OCI-LY3 (cell line): ENCODE data around the gene CDC45.

Source experiments
- H2AFZ ChIP-seq: fragments of 200-600, 300-600 bp; shearing (Covaris generic); 2 replicates; pipeline ENCODE4 v1.6.0; 2014; ENCODE audit warnings: antibody characterized with exemption, low read depth, low read length
- H3K27ac ChIP-seq: fragments of 200-600, 300-600 bp; sonication (generic); 2 replicates; pipeline ENCODE4 v1.5.1; 2014; ENCODE audit warnings: mild to moderate bottlenecking, low read length, moderate library complexity, mixed read lengths
- H3K27me3 ChIP-seq: fragments of 200-600, 300-600 bp; sonication (generic); 2 replicates; pipeline ENCODE4 v1.6.1; 2014; ENCODE audit warnings: low read depth, low read length, mixed read lengths
- H3K36me3 ChIP-seq: fragments of 200-600, 300-600 bp; sonication (generic); replicated peaks from 2 replicates; pipeline ENCODE3; 2014; ENCODE audit warnings: low read depth, low read length, mixed read lengths
- H3K4me1 ChIP-seq: fragments of 300-600, 200-600 bp; sonication (generic); 2 replicates; pipeline ENCODE4 v1.6.1; 2014; ENCODE audit warnings: low read length, mixed read lengths
- H3K4me2 ChIP-seq: fragments of 200-600, 300-600 bp; sonication (generic); 2 replicates; pipeline ENCODE4 v1.6.1; 2014; ENCODE audit warnings: low read length, mixed read lengths
- H3K4me3 ChIP-seq: fragments of 300-600, 200-600 bp; sonication (generic); 2 replicates; pipeline ENCODE4 v1.5.1; 2014; ENCODE audit warnings: antibody characterized with exemption, mild to moderate bottlenecking, low read length, moderate library complexity
- H3K79me2 ChIP-seq: fragments of 300-600, 200-600 bp; shearing (Covaris generic); 2 replicates; pipeline ENCODE4 v1.6.1; 2014; ENCODE audit warnings: mild to moderate bottlenecking, low read length, mixed read lengths
- H3K9ac ChIP-seq: fragments of 300-600, 200-600 bp; shearing (Covaris generic); 2 replicates; pipeline ENCODE4 v1.6.0; 2014; ENCODE audit warnings: mild to moderate bottlenecking, low read length, moderate library complexity
- H3K9me3 ChIP-seq: fragments of 200-600, 300-600 bp; shearing (Covaris generic); 2 replicates; pipeline ENCODE4 v1.6.1; 2014; ENCODE audit warnings: low read length, mixed read lengths; ENCODE audit not compliant: insufficient read depth
- H4K20me1 ChIP-seq: fragments of 200-600, 300-600 bp; sonication (generic); 2 replicates; pipeline ENCODE4 v1.6.1; 2016; ENCODE audit warnings: low read length, mixed read lengths; ENCODE audit not compliant: insufficient read depth
- CTCF ChIP-seq: fragments of 200-600, 300-600 bp; sonication (generic); IDR thresholded peaks from 2 replicates; pipeline ENCODE4 v1.5.1; 2014; ENCODE audit warnings: antibody characterized with exemption, low read length, low read depth
- EZH2phosphoT487 ChIP-seq: fragments of 200-600 bp; shearing (Covaris generic); IDR thresholded peaks from 2 replicates; pipeline ENCODE4 v1.6.1; 2018; ENCODE audit warnings: antibody characterized with exemption, mixed run types, low read depth

Gene CDC45

GRCh38 chr22:19503869-19504268 lies 24.1 kb downstream of the CDC45 start:
- no peaks in the 10 kb centered on the region for H3K9me3 ChIP-seq
- no peaks in the 10 kb centered on the region for H3K27me3 ChIP-seq
- no peaks in the 10 kb centered on the region for H4K20me1 ChIP-seq
- TF ChIP-seq CTCF (no peak), EZH2phosphoT487 (no peak)
- no peaks in the 10 kb centered on the region for H3K79me2 ChIP-seq
- no peak overlapping the region for H3K27ac ChIP-seq
- no peak overlapping the region for H3K4me3 ChIP-seq
- peaks cover 23% of the 10 kb centered on the region for H3K36me3 ChIP-seq
- H3K4me2 ChIP-seq = no peak overlapping the region
- no peak overlapping the region for H3K9ac ChIP-seq
- H3K4me1 ChIP-seq = no peaks in the 10 kb centered on the region
- H2AFZ ChIP-seq = no peak overlapping the region

- H3K4me2 ChIP-seq = no peak overlapping the region
- H3K4me3 ChIP-seq = no peak overlapping the region
- no peaks in the 10 kb centered on the region for H3K27me3 ChIP-seq
- no peak overlapping the region for H2AFZ ChIP-seq
- H3K9me3 ChIP-seq = no peaks in the 10 kb centered on the region
- no peaks in the 10 kb centered on the region for H3K4me1 ChIP-seq
- peaks cover 16% of the 10 kb centered on the region for H3K36me3 ChIP-seq
- no peaks in the 10 kb centered on the region for H3K79me2 ChIP-seq
- no peak overlapping the region for H3K27ac ChIP-seq
- no peak overlapping the region for H3K9ac ChIP-seq
- H4K20me1 ChIP-seq = no peaks in the 10 kb centered on the region
- no peak for TF ChIP-seq EZH2phosphoT487
- no peak for TF ChIP-seq CTCF
Measured at GRCh38 chr22:19504900-19505734, 25.4 kb downstream of the CDC45 start.

GRCh38 chr22:19505735-19506126 lies 26.0 kb downstream of the CDC45 start:
- H4K20me1 ChIP-seq = no peaks in the 10 kb centered on the region
- peaks cover 20% of the 10 kb centered on the region for H3K36me3 ChIP-seq
- H3K4me1 ChIP-seq = no peaks in the 10 kb centered on the region
- H3K4me2 ChIP-seq = no peak overlapping the region
- H3K27ac ChIP-seq = no peak overlapping the region
- no peak overlapping the region for H3K9ac ChIP-seq
- no peak overlapping the region for H3K4me3 ChIP-seq
- TF ChIP-seq EZH2phosphoT487 (no peak), CTCF (no peak)
- no peaks in the 10 kb centered on the region for H3K9me3 ChIP-seq
- H3K27me3 ChIP-seq = no peaks in the 10 kb centered on the region
- no peaks in the 10 kb centered on the region for H3K79me2 ChIP-seq
- no peak overlapping the region for H2AFZ ChIP-seq

GRCh38 chr22:19506212-19506611 lies 26.5 kb downstream of the CDC45 start:
- no peaks in the 10 kb centered on the region for H3K79me2 ChIP-seq
- TF ChIP-seq EZH2phosphoT487 = no peak
- no peak for TF ChIP-seq CTCF
- H4K20me1 ChIP-seq = no peaks in the 10 kb centered on the region
- H3K9ac ChIP-seq = no peak overlapping the region
- no peaks in the 10 kb centered on the region for H3K4me1 ChIP-seq
- H3K27ac ChIP-seq = no peak overlapping the region
- H2AFZ ChIP-seq = no peak overlapping the region
- H3K27me3 ChIP-seq = no peaks in the 10 kb centered on the region
- peaks cover 20% of the 10 kb centered on the region for H3K36me3 ChIP-seq
- H3K4me2 ChIP-seq = no peak overlapping the region
- no peaks in the 10 kb centered on the region for H3K9me3 ChIP-seq
- no peak overlapping the region for H3K4me3 ChIP-seq
